GM12892 (cell line): ENCODE results near the gene RALGDS.

Experiments used
- POLR2A ChIP-seq: IDR thresholded peaks from 2 replicates; pipeline ENCODE4 v1.6.1; 2011; ENCODE audit warnings: low read depth, low read length, control low read depth
- POLR2AphosphoS5 ChIP-seq: IDR thresholded peaks from 2 replicates; pipeline ENCODE4 v1.6.1; 2011; ENCODE audit warnings: low read depth, low read length, control low read depth
- TAF1 ChIP-seq: IDR thresholded peaks from 2 replicates; pipeline ENCODE4 v1.6.1; 2011; ENCODE audit warnings: low read depth, mild to moderate bottlenecking, control low read depth, low read length, borderline replicate concordance

DNA sequence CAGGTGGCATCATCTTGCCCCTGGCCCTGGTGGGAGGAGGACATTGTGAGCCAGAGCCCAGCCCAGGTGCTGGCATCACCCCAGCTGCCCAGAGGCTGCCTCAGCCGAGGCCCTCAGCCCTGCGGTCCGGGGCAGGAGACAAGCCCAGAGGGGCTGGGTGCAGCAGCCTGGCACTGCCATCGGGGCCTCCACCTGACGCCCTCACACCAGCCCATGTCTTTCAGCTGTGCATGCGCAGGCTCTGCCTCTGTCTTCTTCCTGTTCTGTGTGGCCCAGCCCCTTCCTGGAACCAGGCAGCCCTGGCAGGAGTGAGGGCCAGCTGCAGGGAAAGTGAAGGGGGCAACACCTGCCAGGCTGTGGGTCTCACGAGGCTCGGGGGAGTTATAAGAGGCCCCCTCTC, 64.0 kb downstream of the RALGDS start:
- TF ChIP-seq POLR2A = no peak
- no peak for TF ChIP-seq POLR2AphosphoS5
- no peak for TF ChIP-seq TAF1
